Neuronal stem cell (in vitro differentiated cells): ENCODE data around the gene RTN4RL1.

Experiments used
- DNase-seq: peaks from one replicate; pipeline ENCODE4 v3.0.0-alpha.2; 2013; ENCODE audit warnings: low spot score
- H2AFZ ChIP-seq: one replicate; pipeline ENCODE4 v1.6.1; 2013; ENCODE audit warnings: mild to moderate bottlenecking, low read length, inconsistent platforms
- H2AK5ac ChIP-seq: 2 replicates; pipeline ENCODE4 v1.6.1; 2013; ENCODE audit warnings: low read depth, mild to moderate bottlenecking, inconsistent platforms, low read length, moderate library complexity, mixed read lengths
- H2BK120ac ChIP-seq: 2 replicates; pipeline ENCODE4 v1.6.1; 2013; ENCODE audit warnings: low read depth, mild to moderate bottlenecking, inconsistent platforms, low read length, moderate library complexity, mixed read lengths
- H2BK12ac ChIP-seq: one replicate; pipeline ENCODE4 v1.6.1; 2013; ENCODE audit warnings: low read length, inconsistent platforms
- H2BK15ac ChIP-seq: 2 replicates; pipeline ENCODE4 v1.6.1; 2013; ENCODE audit warnings: mild to moderate bottlenecking, low read length, inconsistent platforms, mixed read lengths
- H2BK5ac ChIP-seq: one replicate; pipeline ENCODE4 v1.6.1; 2013; ENCODE audit warnings: inconsistent platforms, mild to moderate bottlenecking, low read length, moderate library complexity
- H3K14ac ChIP-seq: one replicate; pipeline ENCODE4 v1.6.1; 2013; ENCODE audit warnings: low read length, inconsistent platforms
- H3K18ac ChIP-seq: 2 replicates; pipeline ENCODE4 v1.6.1; 2013; ENCODE audit warnings: low read length, inconsistent platforms
- H3K23ac ChIP-seq: 2 replicates; pipeline ENCODE4 v1.6.1; 2013; ENCODE audit warnings: low read depth, mild to moderate bottlenecking, mixed read lengths, low read length, inconsistent platforms; ENCODE audit not compliant: poor library complexity
- H3K27ac ChIP-seq: replicated peaks from 3 replicates; pipeline ENCODE4 v1.5.1; 2013; ENCODE audit warnings: low read length, inconsistent platforms
- H3K27me3 ChIP-seq, 3 experiments: 2 replicates each; pipeline ENCODE4 v1.6.1; 2013; ENCODE audit warnings: low read length in 3 of 3, mild to moderate bottlenecking in 2 of 3, inconsistent platforms in 1 of 3, low read depth in 1 of 3, mixed read lengths in 1 of 3, moderate library complexity in 1 of 3; ENCODE audit not compliant: control insufficient read depth in 3 of 3, insufficient read depth in 3 of 3
- H3K36me3 ChIP-seq, 2 donors: replicated peaks in 1 of 2; 2 replicates each; pipeline ENCODE4 v1.6.1; 2013; ENCODE audit warnings: low read length in 2 of 2; ENCODE audit not compliant: control insufficient read depth in 2 of 2, insufficient read depth in 2 of 2
- H3K4ac ChIP-seq: 2 replicates; pipeline ENCODE4 v1.6.1; 2013; ENCODE audit warnings: inconsistent platforms, mild to moderate bottlenecking, low read length, moderate library complexity
- H3K4me1 ChIP-seq, 2 donors: 1 replicate in 1 of 2; 2 replicates in 1 of 2; pipeline ENCODE4 v1.6.1; 2013; ENCODE audit warnings: low read length in 2 of 2, low read depth in 1 of 2; ENCODE audit not compliant: control insufficient read depth in 2 of 2, insufficient read depth in 1 of 2
- H3K4me2 ChIP-seq: one replicate; pipeline ENCODE4 v1.6.1; 2013; ENCODE audit warnings: mild to moderate bottlenecking, low read length, inconsistent platforms; ENCODE audit not compliant: insufficient read depth, poor library complexity, severe bottlenecking
- H3K4me3 ChIP-seq, 2 donors: 2 replicates each; pipeline ENCODE4 v1.5.1; 2013; ENCODE audit warnings: low read length in 2 of 2, mild to moderate bottlenecking in 2 of 2, inconsistent platforms in 1 of 2, moderate library complexity in 1 of 2
- H3K79me1 ChIP-seq: one replicate; pipeline ENCODE4 v1.6.1; 2013; ENCODE audit warnings: low read depth, mild to moderate bottlenecking, inconsistent platforms, low read length, moderate library complexity
- H3K9ac ChIP-seq: one replicate; pipeline ENCODE4 v1.6.1; 2013; ENCODE audit warnings: mild to moderate bottlenecking, low read depth, low read length, inconsistent platforms; ENCODE audit not compliant: poor library complexity
- H3K9me3 ChIP-seq, 2 donors: replicated peaks in 1 of 2; 2 replicates each; pipeline versions ENCODE3 to v1.6.1; 2013; ENCODE audit warnings: low read length in 2 of 2, mild to moderate bottlenecking in 2 of 2, inconsistent platforms in 1 of 2, low read depth in 1 of 2, mixed read lengths in 1 of 2, moderate library complexity in 1 of 2; ENCODE audit not compliant: control insufficient read depth in 2 of 2, insufficient read depth in 1 of 2
- H4K8ac ChIP-seq: one replicate; pipeline ENCODE4 v1.6.1; 2013; ENCODE audit warnings: low read depth, mild to moderate bottlenecking, inconsistent platforms, low read length, moderate library complexity
- H4K91ac ChIP-seq: one replicate; pipeline ENCODE4 v1.6.1; 2013; ENCODE audit warnings: low read length, low read depth, mild to moderate bottlenecking, inconsistent platforms; ENCODE audit not compliant: poor library complexity
- WGBS, 2 donors: extraction: QIAGEN DNeasy Blood & Tissue Kit; methylation state at CpG; one replicate each; pipeline ENCODE4 v1.1.7; 2013; ENCODE audit warnings: missing lambda C conversion rate in 2 of 2, mixed read lengths in 1 of 2; ENCODE audit not compliant: insufficient read length in 2 of 2, insufficient replicate concordance in 1 of 2; ENCODE audit errors: extremely low coverage in 2 of 2; 5-methylcytosine and 5-hydroxymethylcytosine counted together

RTN4RL1 gene

GRCh38 chr17:1956134-1956533 is 69.0 kb downstream of the RTN4RL1 start:
- no peak overlapping the region for H3K4me2 ChIP-seq
- no CpG with 5 or more reads among the region's 13 CpGs for WGBS, 2 donors
- peak overlapping the region; percentile 73 for H2AK5ac ChIP-seq

GRCh38 chr17:1953831-1954230 is 71.3 kb downstream of the RTN4RL1 start:
- Histone ChIP-seq H3K14ac (no peak overlapping the region), H2BK5ac (no peak overlapping the region), H2BK15ac (no peak overlapping the region), H3K79me1 (no peaks in the 10 kb centered on the region), H3K18ac (no peak overlapping the region), H4K8ac (no peak overlapping the region), H3K4ac (no peak overlapping the region), H2BK120ac (no peak overlapping the region), H4K91ac (no peak overlapping the region), H3K9ac (no peak overlapping the region), H2BK12ac (no peak overlapping the region), H3K4me3 (no peak overlapping the region), H3K23ac (no peak overlapping the region), H3K36me3 (no peaks in the 10 kb centered on the region), H2AK5ac (no peak overlapping the region), H3K4me2 (no peak overlapping the region), H2AFZ (no peak overlapping the region), H3K9me3 (peaks cover 0 to 2% of the 10 kb centered on the region in 2 donors), H3K27ac (no peak overlapping the region), H3K4me1 (peaks cover 1 to 7% of the 10 kb centered on the region in 2 donors), H3K27me3 (peaks cover 0 to 1% (median 0%) of the 10 kb centered on the region in 3 experiments)
- no CpG with 5 or more reads among the region's 5 CpGs for WGBS, 2 donors
- DNase-seq, result no peak

More at GRCh38 chr17:1956134-1956533, 69.0 kb downstream of the RTN4RL1 start:
- Histone ChIP-seq H3K79me1 (no peaks in the 10 kb centered on the region), H4K8ac (no peak overlapping the region), H3K27me3 (peaks cover 0 to 7% (median 0%) of the 10 kb centered on the region in 3 experiments), H3K36me3 (no peaks in the 10 kb centered on the region), H2BK15ac (peak overlapping the region; percentile 76), H3K4me1 (peaks cover 8 to 21% of the 10 kb centered on the region in 2 donors), H4K91ac (no peak overlapping the region), H3K4me3 (no peak overlapping the region), H3K18ac (no peak overlapping the region), H2BK5ac (no peak overlapping the region), H3K9ac (no peak overlapping the region), H2AFZ (no peak overlapping the region), H3K4ac (no peak overlapping the region), H3K9me3 (no peaks in the 10 kb centered on the region), H2BK120ac (no peak overlapping the region), H3K23ac (no peak overlapping the region), H3K14ac (peak overlapping the region; percentile 15), H2BK12ac (no peak overlapping the region), H3K27ac (no peak overlapping the region)
- DNase-seq, result no peak

- no peak for DNase-seq
Observed at GRCh38 chr17:1951920-1952319, 73.2 kb downstream of the RTN4RL1 start.

GRCh38 chr17:1949754-1950153 is 75.4 kb downstream of the RTN4RL1 start:
- peak overlapping the region; percentile 80 for H2AK5ac ChIP-seq
- peak overlapping the region; percentile 16 for H3K18ac ChIP-seq
- no peak overlapping the region for H3K4me2 ChIP-seq
- H3K4ac ChIP-seq, result no peak overlapping the region
- no peak overlapping the region for H3K4me3 ChIP-seq
- H2BK15ac ChIP-seq, result no peak overlapping the region
- H3K14ac ChIP-seq, result no peak overlapping the region
- H3K9me3 ChIP-seq, result peaks cover 0 to 2% of the 10 kb centered on the region in 2 donors
- no peak overlapping the region for H3K27ac ChIP-seq
- H2BK12ac ChIP-seq, result no peak overlapping the region
- H3K23ac ChIP-seq, result no peak overlapping the region
- peaks cover 28% of the 10 kb centered on the region in 2 donors for H3K4me1 ChIP-seq
- no peak overlapping the region for H2AFZ ChIP-seq
- no peak overlapping the region for H3K9ac ChIP-seq
- H4K8ac ChIP-seq, result no peak overlapping the region
- WGBS, 2 donors, result no CpG with 5 or more reads among the region's 5 CpGs
- H4K91ac ChIP-seq, result no peak overlapping the region
- H3K79me1 ChIP-seq, result no peaks in the 10 kb centered on the region
- no peaks in the 10 kb centered on the region for H3K36me3 ChIP-seq
- H3K27me3 ChIP-seq, result no peaks in the 10 kb centered on the region
- H2BK5ac ChIP-seq, result no peak overlapping the region
- no peak for DNase-seq
- H2BK120ac ChIP-seq, result no peak overlapping the region

More at GRCh38 chr17:1951920-1952319, 73.2 kb downstream of the RTN4RL1 start:
- Histone ChIP-seq H3K14ac (no peak overlapping the region), H3K27ac (no peak overlapping the region), H3K4me1 (peaks cover 14 to 15% of the 10 kb centered on the region in 2 donors), H2AFZ (peak overlapping the region; percentile 64), H3K79me1 (no peaks in the 10 kb centered on the region), H2AK5ac (peak overlapping the region; percentile 8), H4K8ac (no peak overlapping the region), H4K91ac (no peak overlapping the region), H2BK120ac (no peak overlapping the region), H2BK15ac (no peak overlapping the region), H2BK5ac (no peak overlapping the region), H3K18ac (peak overlapping the region; percentile 15), H3K4me3 (no peak overlapping the region), H3K4ac (no peak overlapping the region), H3K27me3 (no peaks in the 10 kb centered on the region), H2BK12ac (no peak overlapping the region), H3K4me2 (no peak overlapping the region), H3K9me3 (peaks cover 0 to 2% of the 10 kb centered on the region in 2 donors), H3K36me3 (no peaks in the 10 kb centered on the region), H3K9ac (no peak overlapping the region), H3K23ac (no peak overlapping the region)
- WGBS, 2 donors, result no CpG with 5 or more reads among the region's 12 CpGs
